Endothelial cell of umbilical vein (primary cell): ENCODE results near the gene MAN2B1. TPM values are rescaled to one million over a fixed set of nuclear protein-coding genes. Genes with fewer than 3 reads are reported as not detected.
A peak's percentile ranks its signal among the peaks of the same experiment; 100 is the strongest.
"Not testable (repeated sequence)": the region's sequence is repeated elsewhere in the genome, so short reads cannot be mapped to it uniquely, and the experiment has no call there.

ENCODE experiments used
- BruUV-seq: library from RNA; stranded (reverse); fragments of 400-500 nt; replicated peaks from 2 replicates; lab custom pipeline; 2021; lab: Mats Ljungman, UMichigan
- CTCF ChIA-PET: fragments of 300-600, 350-600 bp; sonication (Branson Sonifier 250); formaldehyde crosslinking; loops from one replicate; lab custom pipeline; 2021; ENCODE audit warnings: antibody characterized with exemption, inconsistent platforms; lab: Charles Lee
- POLR2A ChIA-PET: fragments of 300-600, 350-600 bp; sonication (Branson Sonifier 250); formaldehyde crosslinking; loops from one replicate; lab custom pipeline; 2021; ENCODE audit warnings: antibody characterized with exemption, inconsistent platforms; lab: Charles Lee
- DNase-seq: peaks from one replicate; pipeline ENCODE4 v3.0.0-alpha.2; 2011; ENCODE audit warnings: low read depth, low spot score
- FAIRE-seq: peaks from 2 replicates; lab custom pipeline; 2011; peaks lifted over from hg19 to GRCh38; lab: Jason Lieb, UNC
- H2AFZ ChIP-seq: 2 replicates; pipeline ENCODE4 v1.6.0; 2012; ENCODE audit warnings: low read depth, low read length, control low read depth, inconsistent platforms
- H3K27ac ChIP-seq: 2 replicates; pipeline ENCODE4 v1.5.1; 2011; ENCODE audit warnings: low read depth, mild to moderate bottlenecking, control low read depth, low read length, moderate library complexity; ENCODE audit not compliant: insufficient read depth
- H3K27me3 ChIP-seq, 2 experiments: 2 replicates each; pipeline versions ENCODE4 v1.6.0 to v1.6.1; 2011; ENCODE audit warnings: low read length in 2 of 2, mixed read lengths in 1 of 2; ENCODE audit not compliant: control insufficient read depth in 2 of 2, insufficient read depth in 2 of 2
- H3K36me3 ChIP-seq, 2 experiments: 2 replicates in 1 of 2; 3 replicates in 1 of 2; pipeline ENCODE4 v1.5.1; 2011; ENCODE audit warnings: low read length in 2 of 2, mild to moderate bottlenecking in 1 of 2, moderate library complexity in 1 of 2; ENCODE audit not compliant: control insufficient read depth in 2 of 2, insufficient read depth in 2 of 2; ENCODE audit errors: extremely low read depth in 1 of 2
- H3K4me1 ChIP-seq: 3 replicates; pipeline ENCODE4 v1.5.1; 2011; ENCODE audit warnings: mild to moderate bottlenecking, low read length; ENCODE audit not compliant: control insufficient read depth, insufficient read depth; ENCODE audit errors: extremely low read depth
- H3K4me2 ChIP-seq: 2 replicates; pipeline ENCODE4 v1.6.1; 2011; ENCODE audit warnings: low read length, control low read depth, mixed read lengths; ENCODE audit not compliant: insufficient read depth
- H3K4me3 ChIP-seq, 3 experiments: fragments of 200-600 bp in 1 of 3; sonication (generic), shearing (Covaris generic) in 1 of 3; replicated peaks in 1 of 3; 2 replicates each; pipeline ENCODE4 v1.5.1; 2011 to 2016; ENCODE audit warnings: control low read depth in 3 of 3, low read length in 3 of 3, mild to moderate bottlenecking in 2 of 3, inconsistent platforms in 1 of 3, low read depth in 1 of 3, moderate library complexity in 1 of 3; ENCODE audit not compliant: insufficient read depth in 1 of 3
- H3K79me2 ChIP-seq: 2 replicates; pipeline ENCODE4 v1.6.0; 2012; ENCODE audit warnings: low read length, inconsistent platforms; ENCODE audit not compliant: control insufficient read depth, insufficient read depth
- H3K9ac ChIP-seq: replicated peaks from 2 replicates; pipeline ENCODE3; 2011; ENCODE audit warnings: low read length, control low read depth; ENCODE audit not compliant: insufficient read depth; ENCODE audit errors: extremely low read depth
- H3K9me1 ChIP-seq: replicated peaks from 3 replicates; pipeline ENCODE4 v1.6.0; 2011; ENCODE audit warnings: mild to moderate bottlenecking, low read length; ENCODE audit not compliant: control insufficient read depth, insufficient read depth; ENCODE audit errors: extremely low read depth
- H3K9me3 ChIP-seq: replicated peaks from 2 replicates; pipeline ENCODE4 v1.5.1; 2012; ENCODE audit warnings: low read length, inconsistent platforms; ENCODE audit not compliant: control insufficient read depth, insufficient read depth
- H4K20me1 ChIP-seq: replicated peaks from 2 replicates; pipeline ENCODE3; 2011; ENCODE audit warnings: mild to moderate bottlenecking, low read length; ENCODE audit not compliant: control insufficient read depth, insufficient read depth; ENCODE audit errors: extremely low read depth
- EZH2 ChIP-seq: IDR thresholded peaks from 2 replicates; pipeline ENCODE4 v1.6.1; 2012; ENCODE audit warnings: borderline replicate concordance, low read depth, mild to moderate bottlenecking, moderate library complexity, low read length, inconsistent platforms; ENCODE audit not compliant: severe bottlenecking
- dilution Hi-C: fragments of 300-500 bp; cut with MboI; formaldehyde crosslinking; loops from one replicate; pipeline ENCODE4 v1.15.0; 2019; ENCODE audit warnings: low sequenced_read_pairs; ENCODE audit not compliant: extremely low pct_ligation_motif_present
- intact Hi-C: fragments of 100-400 bp; cut with micrococcal nuclease; formaldehyde crosslinking; loops from one replicate; pipeline ENCODE4 v1.10.0; 2022
- polyA plus RNA-seq, 4 experiments: library from polyadenylated mRNA; depleted of rRNA in 3 of 4; stranded (reverse) in 3 of 4; unstranded in 1 of 4; fragments of >200 nt; gene quantifications; 2 replicates each; pipeline versions ENCODE4 v1.2.1 to v1.2.3, GENCODE V29; 2011 to 2012; ENCODE audit warnings: missing spikeins in 1 of 4
- total RNA-seq: library from RNA; stranded (reverse); gene quantifications from 2 replicates; pipeline ENCODE4 v1.2.3, GENCODE V29; 2021

MAN2B1 gene
- total and polyA plus RNA-seq, 2 donors (not counting 3 experiments of a cell fraction or from before 2014, with no cell fraction given), result 64.4 to 76.8 TPM

DNA sequence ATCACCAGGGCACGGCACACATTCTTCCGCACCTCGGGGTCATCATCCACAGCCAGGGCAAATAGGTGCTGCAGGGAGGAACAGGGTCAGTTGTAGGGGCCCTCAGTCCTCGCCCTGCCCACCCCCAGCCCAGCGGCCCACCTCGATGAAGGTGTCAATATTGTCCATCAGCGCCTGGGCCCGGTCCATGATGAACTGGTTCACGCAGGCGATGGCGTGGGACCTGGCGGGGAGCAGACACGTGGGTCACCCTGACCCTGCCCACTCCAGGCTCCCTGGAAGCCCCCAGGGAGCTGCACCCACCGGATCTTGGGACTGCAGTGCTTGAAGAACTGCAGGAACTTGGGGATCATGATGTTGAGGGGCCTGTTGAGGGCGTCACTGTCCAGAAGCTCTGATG is 48.6 kb upstream of the MAN2B1 start:
- DNase-seq (no peak), FAIRE-seq (no peak)
- no peak overlapping the region for H3K4me3 ChIP-seq
- no peaks in the 10 kb centered on the region for H3K27me3 ChIP-seq
- H3K9ac ChIP-seq, result no peak overlapping the region
- peaks cover 47% of the 10 kb centered on the region for H3K79me2 ChIP-seq
- H4K20me1 ChIP-seq, result no peaks in the 10 kb centered on the region
- POLR2A ChIA-PET, result no interaction called here
- no peak overlapping the region for H2AFZ ChIP-seq
- BruUV-seq, result TSS peak; percentile 4
- dilution Hi-C loops, result no loop called here
- no peak for TF ChIP-seq EZH2
- H3K27ac ChIP-seq, result no peak overlapping the region
- intact Hi-C loops, result no loop called here
- H3K9me3 ChIP-seq, result no peaks in the 10 kb centered on the region
- H3K4me2 ChIP-seq, result no peak overlapping the region
- CTCF ChIA-PET, result interaction anchor here (0.5 to 3.1 kb wide), 5 partner anchors 42 to 1778 kb away, joined by 3 to 28 read pairs (median 4); no protein-coding TSS in a partner anchor
- no peaks in the 10 kb centered on the region for H3K9me1 ChIP-seq
- no peaks in the 10 kb centered on the region for H3K4me1 ChIP-seq
- peaks cover 26 to 44% of the 10 kb centered on the region in 2 experiments for H3K36me3 ChIP-seq

DNA sequence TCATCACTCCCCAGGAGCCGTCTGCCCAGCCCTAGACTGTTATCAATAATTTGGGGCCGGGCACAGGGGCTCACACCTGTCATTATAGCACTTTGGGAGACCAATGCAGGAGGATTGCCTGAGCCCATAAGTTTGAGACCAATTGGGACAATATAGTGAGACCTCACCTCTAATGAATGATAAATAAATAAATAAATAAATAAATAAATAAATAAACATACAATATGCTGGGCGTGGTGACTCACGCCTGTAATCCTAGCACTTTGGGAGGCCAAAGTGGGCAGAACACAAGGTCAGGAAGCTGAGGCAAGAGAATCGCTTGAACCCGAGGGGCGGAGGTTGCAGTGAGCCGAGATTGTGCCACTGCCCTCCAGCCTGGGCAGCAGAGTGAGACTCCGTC is 46.8 kb upstream of the MAN2B1 start:
- H3K9ac ChIP-seq, DNase-seq, POLR2A ChIA-PET, H3K4me3 ChIP-seq, H3K27me3 ChIP-seq, H3K9me3 ChIP-seq, H3K4me2 ChIP-seq, BruUV-seq, H2AFZ ChIP-seq, H4K20me1 ChIP-seq, H3K4me1 ChIP-seq, intact Hi-C loops, H3K27ac ChIP-seq, dilution Hi-C loops, H3K9me1 ChIP-seq: not testable (repeated sequence)
- CTCF ChIA-PET, result interaction anchor here (1.3 to 1.7 kb wide), 2 partner anchors 44 to 135 kb away, joined by 4 to 13 read pairs; no protein-coding TSS in a partner anchor
- H3K36me3 ChIP-seq, result peaks cover 29 to 43% of the 10 kb centered on the region in 2 experiments
- peaks cover 30% of the 10 kb centered on the region for H3K79me2 ChIP-seq
- peak; percentile 18 for FAIRE-seq

DNA sequence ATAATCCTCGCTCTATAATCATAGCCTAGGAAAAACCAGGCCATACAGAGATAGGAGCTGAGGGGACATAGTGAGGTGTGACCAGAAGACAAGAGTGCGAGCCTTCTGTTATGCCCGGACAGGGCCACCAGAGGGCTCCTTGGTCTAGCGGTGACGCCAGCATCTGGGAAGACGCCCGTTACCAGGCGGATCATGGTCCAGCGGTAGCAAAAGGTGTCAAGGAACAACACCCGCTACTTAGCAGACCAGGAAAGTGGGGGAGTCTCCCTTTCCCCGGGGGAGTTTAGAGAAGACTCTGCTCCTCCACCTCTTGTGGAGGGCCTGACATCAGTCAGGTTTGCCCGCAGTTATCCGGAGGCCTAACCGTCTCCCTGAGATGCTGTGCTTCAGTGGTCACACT is 45.5 kb upstream of the MAN2B1 start:
- H3K9me1 ChIP-seq, POLR2A ChIA-PET, H3K9me3 ChIP-seq, intact Hi-C loops, H2AFZ ChIP-seq, CTCF ChIA-PET, H3K4me1 ChIP-seq, BruUV-seq, H3K9ac ChIP-seq, H3K4me3 ChIP-seq, H3K27ac ChIP-seq, H3K27me3 ChIP-seq, DNase-seq, H3K4me2 ChIP-seq, H4K20me1 ChIP-seq, dilution Hi-C loops: not testable (repeated sequence)
- Histone ChIP-seq H3K79me2 (peaks cover 20% of the 10 kb centered on the region), H3K36me3 (peaks cover 27 to 40% of the 10 kb centered on the region in 2 experiments)
- peak; percentile 72 for FAIRE-seq
